Erythroblast (primary cell): ENCODE data around the gene DPP10.
A peak's percentile ranks its signal among the peaks of the same experiment; 100 is the strongest.

Source experiments
- DNase-seq, 2 experiments: peaks; one replicate each; lab custom pipeline; 2025; lab: John Stamatoyannopoulos, UW
- GATA1 ChIP-seq: IDR thresholded peaks from 2 replicates; pipeline ENCODE4 v1.6.1; 2011; ENCODE audit warnings: low read depth, mild to moderate bottlenecking, control low read depth, low read length, moderate library complexity
- POLR2A ChIP-seq: IDR thresholded peaks from 2 replicates; pipeline ENCODE4 v1.6.1; 2011; ENCODE audit warnings: mild to moderate bottlenecking, low read length

DPP10 gene

DNA sequence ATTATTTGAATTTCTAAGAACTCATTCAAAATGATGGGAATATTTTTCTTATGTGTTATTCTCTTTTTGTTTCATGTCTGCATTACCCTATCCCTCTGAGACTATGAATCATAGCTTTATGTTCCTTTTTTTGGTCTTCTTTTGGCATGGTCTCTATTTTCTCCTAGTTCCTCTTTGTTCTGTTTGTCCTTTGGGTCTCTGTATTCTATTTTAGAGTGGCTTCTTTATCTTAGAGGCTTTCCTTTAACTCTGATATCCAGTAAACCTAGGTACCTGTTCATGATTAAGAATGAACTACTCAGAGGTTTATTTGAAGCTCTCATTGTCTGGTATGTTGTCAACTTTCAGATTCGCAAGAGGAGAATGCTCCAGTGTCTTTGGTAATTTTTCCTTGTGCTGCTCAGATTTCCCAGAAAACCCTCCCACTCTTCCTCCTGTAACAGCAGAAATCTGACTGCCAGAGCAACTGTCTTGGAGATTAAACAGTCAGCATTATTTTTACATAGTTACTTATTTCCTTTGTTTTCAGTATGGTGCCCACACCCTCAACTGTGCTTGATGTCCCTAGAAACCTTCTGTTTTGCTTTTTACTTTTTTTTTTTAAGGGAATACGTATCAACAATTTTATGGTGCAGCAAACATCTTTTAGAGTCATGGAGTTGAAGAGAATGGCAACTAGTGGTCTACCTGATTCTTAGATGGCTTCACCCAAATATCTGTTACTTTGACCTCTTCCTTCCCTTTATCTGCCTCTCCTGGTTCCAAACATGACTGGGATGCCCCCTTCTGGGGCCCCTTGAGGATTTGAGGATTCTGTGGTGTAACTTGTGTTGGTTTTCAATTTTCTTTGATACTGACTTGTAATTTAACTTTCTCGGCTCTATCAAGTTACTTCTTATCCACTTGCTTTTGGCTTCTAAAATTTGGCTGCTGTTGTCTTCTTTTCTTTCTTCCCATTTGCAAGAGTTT is 92.0 kb downstream of the DPP10 start:
- no peak for DNase-seq
- TF ChIP-seq GATA1 (no peak), POLR2A (no peak)

DNA sequence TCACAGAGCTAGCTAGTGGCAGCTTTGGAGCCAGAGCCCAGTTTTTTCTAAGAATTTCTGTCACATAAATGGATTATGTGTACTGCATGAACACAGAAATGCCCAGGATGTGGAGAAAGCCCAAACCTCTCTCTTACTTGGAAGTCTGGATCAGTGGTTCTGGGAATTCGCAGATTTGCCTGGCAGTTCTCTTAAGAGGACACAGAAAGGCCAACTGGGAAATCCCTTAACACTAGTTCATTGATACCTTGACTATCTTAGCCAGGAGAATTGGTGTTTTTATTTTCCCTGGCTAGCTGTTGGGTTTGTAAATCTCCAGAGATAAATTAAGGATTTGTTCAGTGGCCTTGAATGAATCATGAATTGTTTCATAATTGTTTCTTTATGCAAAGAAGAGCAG is 95.3 kb downstream of the DPP10 start:
- no peak for TF ChIP-seq GATA1
- no peak for TF ChIP-seq POLR2A
- DNase-seq = no peak

DNA sequence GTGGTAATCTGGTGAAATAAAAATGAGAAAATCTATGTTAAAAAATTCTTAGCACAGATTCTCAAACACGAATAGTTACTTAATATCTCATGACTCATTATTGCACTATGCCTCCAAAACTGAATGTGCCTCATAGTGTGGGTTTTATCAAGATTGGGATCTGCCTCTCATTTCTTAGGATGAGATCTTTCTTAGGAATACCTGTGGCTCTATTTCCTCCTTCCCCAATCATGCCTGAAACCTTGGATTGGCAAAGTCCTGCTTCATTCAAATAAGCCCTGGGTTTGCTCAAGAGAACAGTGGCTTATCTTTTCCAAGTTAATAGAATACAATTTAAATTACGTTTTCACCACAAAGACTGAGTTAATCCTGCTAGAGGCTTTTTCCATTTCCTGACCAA is 100.3 kb downstream of the DPP10 start:
- no peak for DNase-seq
- TF ChIP-seq POLR2A (no peak), GATA1 (no peak)

DNA sequence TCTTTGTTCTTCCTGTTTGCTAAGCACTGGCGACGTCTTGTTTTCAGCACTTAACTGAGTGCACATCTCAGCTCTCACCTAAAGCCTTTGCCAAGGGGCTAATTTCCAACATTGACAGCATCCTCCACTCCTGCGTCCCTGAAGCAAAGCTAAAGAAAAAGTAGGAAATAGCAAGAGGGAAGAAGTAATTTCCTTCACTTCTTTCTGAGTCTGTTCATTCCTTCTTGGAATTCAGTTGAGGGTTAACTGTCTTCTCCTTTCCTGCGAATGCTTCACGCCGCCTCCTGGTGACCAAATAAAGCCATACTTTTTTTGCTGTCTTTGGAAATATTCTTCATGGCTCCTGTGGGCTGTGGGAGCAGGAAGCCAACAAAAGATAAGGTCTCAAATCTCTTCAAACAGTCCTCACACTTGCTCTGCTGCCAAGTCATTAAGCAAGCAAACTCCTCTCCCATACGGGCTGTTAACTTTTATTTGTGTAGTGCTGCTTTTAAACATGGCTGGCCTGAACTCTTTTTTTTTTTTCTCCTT is 100.9 kb downstream of the DPP10 start:
- TF ChIP-seq POLR2A = no peak
- no peak for TF ChIP-seq GATA1
- peak; percentile 2 to 5 for DNase-seq

DNA sequence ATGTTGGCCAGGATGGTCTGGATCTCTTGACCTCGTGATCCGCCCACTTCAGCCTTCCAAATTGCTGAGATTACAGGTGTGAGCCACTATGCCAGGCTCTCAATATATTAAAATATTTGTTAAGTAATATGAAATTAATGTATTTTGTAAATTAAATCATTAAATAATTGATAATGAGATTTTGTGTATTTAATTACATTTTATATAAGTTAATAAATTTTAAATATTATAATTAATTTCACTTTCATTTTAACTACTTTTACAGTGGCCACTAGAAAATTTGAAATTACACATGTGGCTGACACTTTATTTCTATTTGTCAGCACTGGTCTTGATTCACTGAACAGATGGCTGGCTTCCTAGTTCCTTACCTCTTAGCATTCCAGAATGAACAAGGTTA is 102.6 kb downstream of the DPP10 start:
- no peak for DNase-seq
- TF ChIP-seq GATA1 (no peak), POLR2A (no peak)

DNA sequence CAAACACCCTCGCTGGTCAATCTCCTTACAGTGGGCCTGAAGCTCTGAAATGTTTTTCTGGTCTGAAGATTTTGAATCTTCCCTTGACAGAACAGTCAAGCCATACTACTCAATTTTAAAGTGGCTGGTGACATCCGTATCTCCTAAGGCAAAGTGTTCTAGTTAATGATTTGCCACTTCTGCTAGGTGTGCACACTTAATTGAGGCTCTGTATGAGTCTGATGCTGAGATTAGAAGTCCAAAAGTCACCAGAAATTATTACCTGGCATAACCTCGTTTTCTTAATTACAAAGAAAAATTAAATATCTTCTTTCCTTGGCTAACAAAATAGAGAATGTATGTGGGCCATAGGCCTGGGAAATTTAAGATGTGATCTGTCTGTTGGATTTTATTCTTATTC is 104.1 kb downstream of the DPP10 start:
- DNase-seq = no peak
- TF ChIP-seq GATA1 (no peak), POLR2A (no peak)

DNA sequence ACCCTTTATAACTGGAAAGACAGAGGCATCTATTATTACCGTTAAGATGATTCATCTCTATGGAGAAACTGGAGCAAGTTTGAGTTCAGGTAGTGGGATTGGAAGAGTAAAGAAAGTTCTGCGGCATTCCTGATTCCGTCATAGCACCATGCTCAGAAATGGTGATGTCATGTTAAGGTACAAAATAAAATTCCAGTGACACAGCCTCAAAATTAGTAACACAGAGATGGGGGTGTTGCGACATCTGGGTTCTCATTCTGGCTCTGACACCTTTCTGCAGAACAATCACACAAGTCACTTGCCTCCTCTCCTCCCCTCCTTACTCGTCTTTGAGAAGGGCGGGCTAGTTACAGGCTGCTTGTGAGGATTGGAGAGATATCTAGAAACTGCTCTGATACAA is 105.7 kb downstream of the DPP10 start:
- TF ChIP-seq GATA1 = no peak
- no peak for TF ChIP-seq POLR2A
- no peak for DNase-seq

DNA sequence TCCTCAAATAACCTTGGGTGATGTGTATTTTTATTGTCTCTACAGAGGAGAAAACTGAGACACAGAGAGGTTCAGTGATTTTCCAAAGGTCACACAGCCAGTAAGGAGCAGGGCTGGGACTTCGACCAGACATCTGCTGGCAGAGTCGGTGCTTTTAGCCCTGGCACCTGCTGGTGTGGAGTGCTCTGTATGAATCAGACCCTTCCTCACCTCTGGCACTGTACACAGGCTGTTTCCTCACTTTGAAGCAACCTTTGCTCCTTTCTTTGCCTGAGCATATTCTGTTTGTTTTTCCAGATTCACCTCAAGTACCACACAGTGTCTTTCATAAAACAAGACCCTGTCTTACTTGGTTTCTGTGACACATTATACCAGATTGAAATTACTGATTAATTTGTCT is 107.9 kb downstream of the DPP10 start:
- no peak for DNase-seq
- TF ChIP-seq GATA1 (no peak), POLR2A (no peak)

DNA sequence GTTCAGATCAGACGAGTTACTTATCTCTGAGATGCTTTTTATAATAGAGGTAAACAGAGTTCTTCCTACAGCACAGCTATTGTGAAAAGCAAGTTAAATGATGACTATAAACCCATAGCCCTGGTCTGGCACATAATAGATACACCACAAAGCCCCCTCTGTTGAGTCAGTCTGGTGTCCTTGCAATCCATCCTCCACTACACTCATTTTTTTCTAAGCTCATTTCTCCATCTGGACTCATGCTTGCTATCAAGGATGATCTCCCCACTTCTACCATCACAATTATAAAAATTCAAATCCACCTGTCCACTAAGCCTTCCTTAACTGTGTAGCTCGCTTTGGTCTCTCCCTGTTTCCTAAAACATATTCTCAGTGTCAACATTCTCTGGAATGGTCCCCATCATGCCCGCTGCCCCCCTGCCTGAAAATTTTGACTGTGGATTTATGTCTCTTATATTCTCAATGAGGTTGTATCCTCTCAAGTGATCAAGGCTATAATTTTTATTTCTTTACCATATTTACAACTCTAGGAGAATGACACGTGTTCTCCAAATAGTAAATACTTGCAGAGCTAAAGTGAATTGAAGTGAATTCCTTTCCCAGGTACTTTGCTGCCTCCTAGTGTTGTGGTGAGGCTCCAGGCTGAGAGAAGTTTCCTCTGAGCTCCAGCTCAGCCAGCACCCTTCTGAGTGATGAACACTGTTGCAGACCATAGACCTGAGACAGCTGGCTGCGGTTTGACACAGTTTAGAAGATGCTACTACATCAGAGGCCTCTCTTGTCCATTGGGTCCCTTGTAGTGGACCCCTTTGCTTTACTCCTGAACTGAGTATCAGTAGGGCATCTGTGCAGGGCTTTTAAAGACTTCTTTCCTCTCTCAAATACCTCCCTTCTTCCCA is 108.7 kb downstream of the DPP10 start:
- no peak for TF ChIP-seq POLR2A
- no peak for TF ChIP-seq GATA1
- DNase-seq = peak; percentile 18 to 48

DNA sequence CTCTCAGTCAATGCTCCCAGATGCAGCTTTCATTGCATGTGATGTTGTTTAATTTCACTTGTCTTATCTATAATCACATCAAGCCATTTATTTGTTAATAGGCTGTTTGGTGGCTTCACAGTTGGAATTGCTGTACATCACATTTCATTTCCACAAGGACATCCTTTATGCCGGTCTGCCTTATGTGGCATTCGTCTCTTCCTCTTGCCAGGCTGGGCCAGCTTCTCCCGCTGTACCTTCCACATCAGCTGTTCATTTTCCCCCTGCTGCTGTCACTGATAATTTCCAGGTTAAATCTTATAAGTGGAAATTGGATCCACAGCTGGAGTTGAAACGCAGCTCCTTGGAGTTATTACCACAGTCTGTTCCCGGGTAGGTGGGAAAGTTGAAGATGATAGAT is 110.6 kb downstream of the DPP10 start:
- DNase-seq = no peak
- TF ChIP-seq POLR2A (no peak), GATA1 (no peak)

DNA sequence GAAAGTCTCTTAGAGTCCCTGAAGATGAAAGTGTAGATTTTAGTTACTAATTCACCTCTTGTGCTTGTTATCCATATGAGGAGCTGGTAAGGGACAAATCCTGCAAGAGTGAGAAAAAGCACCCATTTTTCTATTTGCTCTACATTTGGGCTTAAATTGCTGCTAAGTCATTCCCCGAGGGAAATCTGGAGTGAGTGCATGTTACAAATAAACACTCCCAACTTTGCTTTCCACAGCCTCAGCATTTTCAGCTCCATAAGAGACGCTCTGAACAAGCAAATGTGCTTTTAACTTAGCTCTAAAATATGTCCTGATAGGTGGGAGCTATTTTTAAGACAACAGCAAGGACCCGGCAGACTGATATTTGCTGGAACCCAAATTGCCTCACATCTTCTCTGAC is 126.7 kb downstream of the DPP10 start:
- TF ChIP-seq GATA1 (no peak), POLR2A (no peak)
- no peak for DNase-seq

DNA sequence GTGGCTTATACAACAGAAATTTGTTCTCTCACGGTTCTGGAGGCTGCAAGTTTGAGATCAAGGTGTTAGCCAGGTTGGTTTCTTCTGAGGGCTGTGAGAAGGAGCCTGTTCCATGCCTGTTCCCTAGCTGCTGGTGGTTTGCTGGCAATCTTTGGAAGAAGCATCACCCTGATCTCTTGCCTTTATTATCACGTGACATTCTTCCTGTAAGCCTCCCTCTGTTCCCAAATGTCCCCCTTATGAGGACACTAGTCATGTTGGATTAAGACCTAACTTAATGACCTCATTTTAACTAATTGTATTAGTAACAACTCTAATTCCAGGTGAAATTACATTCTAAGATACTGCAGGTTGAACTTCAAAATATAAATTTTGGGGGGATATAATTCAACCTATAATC is 135.2 kb downstream of the DPP10 start:
- DNase-seq = no peak
- TF ChIP-seq POLR2A = no peak
- TF ChIP-seq GATA1 = no peak

DNA sequence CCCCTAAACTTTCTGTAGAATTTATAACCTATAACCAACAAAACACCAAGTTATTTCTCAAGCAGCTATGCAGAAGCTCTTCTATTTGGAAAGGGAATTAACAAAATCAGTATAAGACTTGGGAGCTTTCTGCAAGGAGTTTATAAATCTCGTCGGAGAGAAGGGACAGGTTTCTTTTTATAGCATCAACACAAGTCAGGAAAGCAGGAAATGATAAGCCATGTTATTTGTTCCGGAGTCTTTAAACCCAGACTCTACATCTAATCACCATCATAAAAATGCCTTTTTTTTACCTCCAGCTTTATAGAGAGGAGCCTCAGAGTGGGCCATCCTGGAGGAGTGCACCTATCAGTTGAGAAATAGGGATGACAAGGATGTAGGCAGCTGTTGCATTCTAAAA is 137.1 kb downstream of the DPP10 start:
- DNase-seq = no peak
- no peak for TF ChIP-seq GATA1
- TF ChIP-seq POLR2A = no peak

DNA sequence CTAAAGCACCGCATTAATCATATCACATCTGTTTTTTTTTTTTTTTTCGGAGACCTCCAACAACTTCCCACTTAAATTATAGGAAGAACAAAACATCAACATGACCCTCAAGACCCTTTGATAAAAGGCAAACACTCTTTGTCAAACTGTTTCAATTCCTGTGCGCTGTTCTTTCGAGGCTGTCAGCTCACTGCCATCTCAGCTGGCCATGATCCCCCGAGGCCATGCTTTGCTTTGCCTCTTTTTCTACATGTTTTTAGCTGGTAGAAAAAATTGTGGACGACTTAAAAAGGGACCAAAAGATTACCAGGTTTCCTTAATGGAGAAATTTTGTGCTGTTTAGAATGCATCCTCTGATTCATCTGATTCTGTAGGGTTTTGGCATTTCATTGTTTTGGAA is 138.2 kb downstream of the DPP10 start:
- no peak for TF ChIP-seq POLR2A
- TF ChIP-seq GATA1 = no peak
- DNase-seq = no peak
